ENCODE results near the gene SAMM50. TPM values are rescaled to one million over a fixed set of nuclear protein-coding genes. Genes with fewer than 3 reads are reported as not detected.

Gene SAMM50
- total RNA-seq, 3 donors from 2014 or later, result 37.7 to 52.0 (median 48.0) TPM

DNA sequence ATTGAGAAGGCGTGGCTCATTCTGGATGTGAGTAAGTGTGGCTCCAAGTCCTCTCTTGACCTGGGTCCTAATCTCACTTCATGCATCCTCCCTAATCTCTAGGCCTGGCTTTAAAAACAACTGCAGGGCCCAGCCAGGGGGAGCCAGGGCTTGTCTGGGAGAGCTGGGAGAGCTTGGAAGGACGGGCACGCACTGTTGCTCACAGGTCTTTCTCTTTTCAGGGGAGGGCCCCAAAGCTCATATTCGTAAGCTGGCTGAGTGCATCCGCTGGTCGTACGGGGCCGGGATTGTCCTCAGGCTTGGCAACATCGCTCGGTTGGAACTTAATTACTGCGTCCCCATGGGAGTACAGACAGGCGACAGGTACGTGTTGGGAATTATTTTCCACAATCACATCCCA lies 34.8 kb downstream of the SAMM50 start:
- ATAC-seq (no peak), DNase-seq (no peak)
- TF ChIP-seq, protein P1, sequence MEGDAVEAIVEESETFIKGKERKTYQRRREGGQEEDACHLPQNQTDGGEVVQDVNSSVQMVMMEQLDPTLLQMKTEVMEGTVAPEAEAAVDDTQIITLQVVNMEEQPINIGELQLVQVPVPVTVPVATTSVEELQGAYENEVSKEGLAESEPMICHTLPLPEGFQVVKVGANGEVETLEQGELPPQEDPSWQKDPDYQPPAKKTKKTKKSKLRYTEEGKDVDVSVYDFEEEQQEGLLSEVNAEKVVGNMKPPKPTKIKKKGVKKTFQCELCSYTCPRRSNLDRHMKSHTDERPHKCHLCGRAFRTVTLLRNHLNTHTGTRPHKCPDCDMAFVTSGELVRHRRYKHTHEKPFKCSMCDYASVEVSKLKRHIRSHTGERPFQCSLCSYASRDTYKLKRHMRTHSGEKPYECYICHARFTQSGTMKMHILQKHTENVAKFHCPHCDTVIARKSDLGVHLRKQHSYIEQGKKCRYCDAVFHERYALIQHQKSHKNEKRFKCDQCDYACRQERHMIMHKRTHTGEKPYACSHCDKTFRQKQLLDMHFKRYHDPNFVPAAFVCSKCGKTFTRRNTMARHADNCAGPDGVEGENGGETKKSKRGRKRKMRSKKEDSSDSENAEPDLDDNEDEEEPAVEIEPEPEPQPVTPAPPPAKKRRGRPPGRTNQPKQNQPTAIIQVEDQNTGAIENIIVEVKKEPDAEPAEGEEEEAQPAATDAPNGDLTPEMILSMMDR (IDR thresholded peaks at IDR 0.05), result no peak
- Histone ChIP-seq H3K9me3 (no peaks in the 10 kb centered on the region), H3K36me3 (ENCODE audit: low read depth) (no peaks in the 10 kb centered on the region), H3K4me1 (ENCODE audit: low read depth) (no peaks in the 10 kb centered on the region), H3K4me3 (no peak overlapping the region)
- intact Hi-C loops (cut with DNase I, micrococcal nuclease), result loop anchor here (5.0 to 10.0 kb wide), 4 partner anchors 85 to 637 kb away; no protein-coding TSS in a partner anchor

DNA sequence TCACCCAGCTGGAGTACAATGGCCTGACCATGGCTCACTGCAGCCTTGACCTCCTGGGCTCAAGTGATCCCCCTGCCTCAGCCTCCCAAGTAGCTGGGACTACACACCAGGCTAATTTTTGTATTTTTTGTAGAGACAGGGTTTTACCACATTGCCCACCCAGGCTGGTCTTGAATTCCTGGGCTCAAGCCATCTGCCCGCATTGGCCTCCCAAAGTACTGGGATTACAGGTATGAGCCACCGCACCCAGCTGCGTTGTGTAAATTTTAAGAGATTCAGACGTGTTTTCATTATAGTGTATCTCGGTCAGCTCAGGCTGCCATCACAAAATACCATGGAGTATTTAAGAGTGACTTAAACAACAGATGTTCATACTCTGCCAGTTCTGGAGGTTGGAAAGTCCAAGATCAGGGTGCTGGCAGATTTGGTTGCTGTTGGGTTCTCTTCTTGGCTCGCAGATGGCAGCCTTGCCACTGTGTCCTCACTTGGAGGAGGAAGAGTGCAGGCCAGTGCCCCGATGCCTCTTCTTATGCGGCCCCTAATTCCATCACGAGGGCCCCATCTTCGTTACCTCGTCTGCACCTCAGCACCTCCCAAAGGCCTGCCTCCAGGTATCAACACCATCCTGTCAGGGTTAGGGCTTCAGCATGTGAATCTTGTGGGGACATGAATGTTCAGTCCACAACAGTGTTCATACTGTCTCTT lies 36.2 kb downstream of the SAMM50 start:
- no peak for ATAC-seq
- Histone ChIP-seq H3K36me3 (ENCODE audit: low read depth) (peaks cover 3% of the 10 kb centered on the region), H3K4me3 (no peak overlapping the region), H3K9me3 (no peaks in the 10 kb centered on the region), H3K4me1 (ENCODE audit: low read depth) (no peaks in the 10 kb centered on the region)
- DNase-seq, result no peak
- intact Hi-C loops (cut with DNase I, micrococcal nuclease), result loop anchor here (5.0 to 10.0 kb wide), 4 partner anchors 83 to 636 kb away; no protein-coding TSS in a partner anchor
- TF ChIP-seq, protein P1 (IDR thresholded peaks at IDR 0.05), result no peak

DNA sequence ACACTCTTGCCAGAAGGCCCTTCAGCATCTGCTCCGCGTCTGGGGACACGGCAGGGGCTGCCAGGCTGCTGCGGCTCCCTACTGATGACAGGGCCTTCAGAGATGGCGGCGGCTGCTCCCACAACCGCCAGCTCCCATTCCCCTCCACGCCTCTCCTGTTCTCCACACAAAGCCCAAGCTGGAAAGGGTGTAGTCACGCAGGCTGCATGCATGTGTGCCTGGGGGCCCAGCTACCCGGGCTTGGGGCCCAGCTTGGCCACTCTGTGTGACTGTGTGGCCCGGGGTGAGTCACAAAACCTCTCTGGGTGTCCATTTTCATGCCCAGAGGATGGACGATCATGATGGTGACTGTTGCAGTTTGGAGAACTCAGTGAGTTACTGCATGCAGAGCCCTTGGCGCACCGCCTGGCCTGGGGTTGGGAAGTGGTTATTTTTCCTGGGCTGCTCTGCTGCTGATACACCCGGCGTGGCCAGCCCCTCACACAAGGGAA lies 37.1 kb downstream of the SAMM50 start:
- ATAC-seq (no peak), DNase-seq (no peak)
- H3K9me3 ChIP-seq, result no peaks in the 10 kb centered on the region
- TF ChIP-seq, protein P1 (IDR thresholded peaks at IDR 0.05), result no peak
- H3K36me3 ChIP-seq (ENCODE audit: low read depth), result peaks cover 3% of the 10 kb centered on the region
- no peaks in the 10 kb centered on the region for H3K4me1 ChIP-seq (ENCODE audit: low read depth)
- intact Hi-C loops (cut with DNase I, micrococcal nuclease), result loop anchor here (5.0 to 10.0 kb wide), 4 partner anchors 82 to 635 kb away; no protein-coding TSS in a partner anchor
- no peak overlapping the region for H3K4me3 ChIP-seq

GRCh38 chr22:43993072-43993760 lies 38.0 kb downstream of the SAMM50 start:
- intact Hi-C loops (cut with DNase I, micrococcal nuclease), result loop anchor here (5.0 to 10.0 kb wide), 4 partner anchors 82 to 634 kb away; no protein-coding TSS in a partner anchor

GRCh38 chr22:43994006-43994405 lies 38.8 kb downstream of the SAMM50 start:
- Histone ChIP-seq H3K9me3 (no peaks in the 10 kb centered on the region), H3K4me3 (no peak overlapping the region), H3K36me3 (ENCODE audit: low read depth) (peaks cover 3% of the 10 kb centered on the region), H3K4me1 (ENCODE audit: low read depth) (no peaks in the 10 kb centered on the region)
- ATAC-seq, result no peak
- intact Hi-C loops (cut with DNase I, micrococcal nuclease), result loop anchor here (5.0 to 10.0 kb wide), 4 partner anchors 81 to 633 kb away; no protein-coding TSS in a partner anchor
- TF ChIP-seq, protein P1 (IDR thresholded peaks at IDR 0.05), result no peak
- no peak for DNase-seq

More at GRCh38 chr22:43993072-43993760, 38.0 kb downstream of the SAMM50 start:
- TF ChIP-seq, protein P1 (IDR thresholded peaks at IDR 0.05), result peak; percentile 91
- ATAC-seq, result peak; percentile 81
- no peak overlapping the region for H3K4me3 ChIP-seq
- H3K36me3 ChIP-seq (ENCODE audit: low read depth), result peaks cover 3% of the 10 kb centered on the region
- peak in 2 of 3 donors; percentile 61 for DNase-seq
- no peaks in the 10 kb centered on the region for H3K4me1 ChIP-seq (ENCODE audit: low read depth)
- no peaks in the 10 kb centered on the region for H3K9me3 ChIP-seq

All from mucosa of descending colon (tissue), 3 donors.